Activated CD8-positive, alpha-beta T cell treated with anti-CD3 and anti-CD28 coated beads for 36 hours (primary cell): ENCODE data around the gene ARHGEF16. TPM values are rescaled to one million over a fixed set of nuclear protein-coding genes. Genes with fewer than 3 reads are reported as not detected.

Experiments
- ATAC-seq: fragments of 200-7000 bp; cut with Tn5 transposase; one replicate; pipeline ENCODE4 v1.10.0; 2021; ENCODE audit warnings: mild to moderate bottlenecking, moderate library complexity
- CTCF ChIA-PET: fragments of 350-600 bp; sonication (Branson Sonifier 250); formaldehyde crosslinking; loops from one replicate; lab custom pipeline; 2021; ENCODE audit warnings: antibody characterized with exemption; lab: Charles Lee
- POLR2A ChIA-PET: fragments of 350-600 bp; sonication (Branson Sonifier 250); formaldehyde crosslinking; loops from one replicate; lab custom pipeline; 2021; ENCODE audit warnings: antibody characterized with exemption; lab: Charles Lee
- DNase-seq: peaks from one replicate; pipeline ENCODE4 v3.0.0-alpha.2; 2020
- H3K27ac Mint-ChIP-seq: one replicate; pipeline ENCODE4 v1.8.0; 2021; ENCODE audit warnings: mild to moderate bottlenecking, mixed read lengths
- H3K27me3 Mint-ChIP-seq: one replicate; pipeline ENCODE4 v1.8.0; 2021; ENCODE audit warnings: mixed read lengths
- H3K36me3 Mint-ChIP-seq: one replicate; pipeline ENCODE4 v1.8.0; 2021; ENCODE audit warnings: low read depth, mixed read lengths
- H3K4me1 Mint-ChIP-seq: one replicate; pipeline ENCODE4 v1.8.0; 2021; ENCODE audit warnings: low read depth, mixed read lengths
- H3K4me3 Mint-ChIP-seq: one replicate; pipeline ENCODE4 v1.8.0; 2021; ENCODE audit warnings: mild to moderate bottlenecking, moderate library complexity, mixed read lengths
- H3K9me3 Mint-ChIP-seq: one replicate; pipeline ENCODE4 v1.8.0; 2021; ENCODE audit warnings: mixed read lengths
- CTCF ChIP-seq: fragments of 200-600 bp; IDR thresholded peaks from one replicate; pipeline ENCODE4 v1.8.0; 2022; ENCODE audit warnings: antibody characterized with exemption, mild to moderate bottlenecking
- intact Hi-C: fragments of 100-400 bp; cut with micrococcal nuclease; formaldehyde crosslinking; loops from one replicate; pipeline ENCODE4 v1.10.0; 2022
- total RNA-seq, 2 experiments: library from RNA; stranded (reverse); gene quantifications; one replicate each; pipeline ENCODE4 v1.2.3, GENCODE V29; 2021

The ARHGEF16 gene
- total RNA-seq, 2 experiments from 2014 or later, result not detected

- DNase-seq, result no peak
- Mint-ChIP-seq H3K27ac (no peak overlapping the region), H3K9me3 (no peaks in the 10 kb centered on the region), H3K27me3 (no peaks in the 10 kb centered on the region), H3K4me1 (no peaks in the 10 kb centered on the region), H3K4me3 (no peak overlapping the region), H3K36me3 (no peaks in the 10 kb centered on the region)
- ChIA-PET CTCF (interaction anchor here (1.1 kb wide), 1 partner anchor 10 kb away, joined by 3 read pairs; no protein-coding TSS in a partner anchor), POLR2A (no interaction called here)
- intact Hi-C loops, result loop anchor here (10.0 kb wide), 1 partner anchor 412 kb away; no protein-coding TSS in a partner anchor
- TF ChIP-seq CTCF, result no peak
- no peak for ATAC-seq
Measured at GRCh38 chr1:3426956-3427535, 27.4 kb upstream of the ARHGEF16 start.

- ChIA-PET CTCF (interaction anchor here (0.8 kb wide), 1 partner anchor 25 kb away, joined by 3 read pairs; no protein-coding TSS in a partner anchor), POLR2A (no interaction called here)
- Mint-ChIP-seq H3K27me3 (no peaks in the 10 kb centered on the region), H3K4me3 (no peak overlapping the region), H3K4me1 (no peaks in the 10 kb centered on the region), H3K9me3 (no peaks in the 10 kb centered on the region), H3K27ac (no peak overlapping the region), H3K36me3 (no peaks in the 10 kb centered on the region)
- intact Hi-C loops, result loop anchor here (10.0 kb wide), 1 partner anchor 413 kb away; no protein-coding TSS in a partner anchor
- no peak for ATAC-seq
- TF ChIP-seq CTCF, result no peak
- DNase-seq, result no peak
Measured at GRCh38 chr1:3427711-3428704, 26.5 kb upstream of the ARHGEF16 start.

GRCh38 chr1:3428899-3429298, 25.6 kb upstream of the ARHGEF16 start:
- intact Hi-C loops, result loop anchor here (10.0 kb wide), 1 partner anchor 414 kb away; no protein-coding TSS in a partner anchor
- Mint-ChIP-seq H3K4me3 (no peak overlapping the region), H3K36me3 (no peaks in the 10 kb centered on the region), H3K4me1 (no peaks in the 10 kb centered on the region), H3K9me3 (no peaks in the 10 kb centered on the region), H3K27me3 (no peaks in the 10 kb centered on the region), H3K27ac (no peak overlapping the region)
- no peak for TF ChIP-seq CTCF
- ATAC-seq (no peak), DNase-seq (no peak)
- CTCF ChIA-PET, result interaction anchor here (0.5 kb wide), 1 partner anchor 24 kb away, joined by 3 read pairs; no protein-coding TSS in a partner anchor
- POLR2A ChIA-PET, result no interaction called here

GRCh38 chr1:3429320-3429719, 25.1 kb upstream of the ARHGEF16 start:
- no peak for ATAC-seq
- CTCF ChIA-PET, result interaction anchor here (0.5 kb wide), 1 partner anchor 24 kb away, joined by 3 read pairs; no protein-coding TSS in a partner anchor

More at GRCh38 chr1:3429320-3429719, 25.1 kb upstream of the ARHGEF16 start:
- Mint-ChIP-seq H3K27ac (no peak overlapping the region), H3K4me1 (no peaks in the 10 kb centered on the region), H3K36me3 (no peaks in the 10 kb centered on the region), H3K4me3 (no peak overlapping the region), H3K9me3 (no peaks in the 10 kb centered on the region), H3K27me3 (no peaks in the 10 kb centered on the region)
- intact Hi-C loops, result loop anchor here (10.0 kb wide), 1 partner anchor 415 kb away; no protein-coding TSS in a partner anchor
- no peak for TF ChIP-seq CTCF
- DNase-seq, result no peak
- POLR2A ChIA-PET, result no interaction called here
